AG09319 (cell line): ENCODE data around the gene XRCC3.

Experiments used
- DNase-seq: peaks from one replicate; pipeline ENCODE4 v3.0.0-alpha.2; 2010; ENCODE audit warnings: low read depth; ENCODE audit errors: extremely low read depth
- CTCF ChIP-seq: IDR thresholded peaks from 2 replicates; pipeline ENCODE4 v1.5.1; 2011; ENCODE audit warnings: low read depth, mild to moderate bottlenecking, inconsistent platforms, low read length, moderate library complexity

Gene XRCC3

DNA sequence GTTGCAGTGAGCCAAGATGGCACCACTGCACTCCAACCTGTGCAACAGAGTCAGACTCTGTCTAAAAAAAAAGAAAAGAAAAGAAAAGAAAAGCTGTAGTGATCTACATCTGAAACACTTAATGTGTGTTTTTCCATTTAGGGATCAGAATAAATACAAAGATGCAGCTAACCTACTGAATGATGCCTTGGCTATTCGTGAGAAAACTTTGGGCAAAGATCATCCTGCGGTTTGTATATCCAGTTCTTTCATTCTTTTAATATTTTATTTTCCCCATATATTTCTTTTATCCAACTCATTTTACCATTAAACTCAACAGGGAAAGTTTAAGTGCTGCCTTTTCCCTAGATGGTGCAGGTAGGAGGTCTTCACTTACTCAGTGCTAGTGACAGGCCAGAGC lies 45.9 kb downstream of the XRCC3 start:
- no peak for DNase-seq
- no peak for TF ChIP-seq CTCF

DNA sequence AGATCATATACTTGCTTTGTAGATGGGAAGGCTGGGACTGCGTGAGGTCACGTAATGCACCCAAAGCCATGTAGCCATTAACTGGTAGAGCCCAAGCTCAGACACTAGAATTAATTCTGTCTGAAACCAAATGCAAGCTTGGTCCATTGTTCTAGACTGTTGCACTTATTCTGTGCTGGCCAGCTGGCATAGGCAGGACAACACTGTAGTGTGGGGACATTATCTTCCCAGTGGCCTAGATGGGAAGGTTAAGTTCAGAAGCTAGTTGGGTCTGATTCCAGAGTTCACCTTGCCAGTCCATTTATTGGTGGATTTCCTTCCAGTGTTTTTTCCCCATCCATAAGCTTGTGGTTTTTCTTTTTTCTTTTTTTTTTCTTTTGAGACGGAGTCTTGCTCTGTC lies 47.1 kb downstream of the XRCC3 start:
- no peak for TF ChIP-seq CTCF
- no peak for DNase-seq

- TF ChIP-seq CTCF: no peak
- DNase-seq: no peak
Observed at GRCh38 chr14:103667671-103668070, 47.6 kb downstream of the XRCC3 start.

DNA sequence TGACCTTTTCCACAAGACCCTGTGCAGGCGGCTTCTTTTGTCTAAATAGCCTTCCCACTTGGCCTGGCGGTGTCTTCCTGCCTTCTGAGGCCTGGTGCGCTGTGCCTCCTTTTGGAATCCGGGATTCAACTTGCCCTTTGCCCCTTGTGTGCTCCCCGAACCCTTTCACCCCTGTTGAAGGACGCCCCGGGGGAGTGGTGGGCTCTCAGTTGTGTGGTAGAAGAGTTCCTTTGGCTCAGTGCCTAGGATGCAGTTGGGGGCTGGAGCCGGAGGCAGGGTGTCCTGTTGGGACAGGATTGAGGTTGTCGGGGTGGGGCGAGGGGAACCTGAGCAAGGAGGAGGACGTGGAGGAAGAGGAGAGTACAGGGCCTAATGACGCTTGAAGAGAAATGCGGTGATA lies 51.7 kb downstream of the XRCC3 start:
- TF ChIP-seq CTCF: no peak

DNA sequence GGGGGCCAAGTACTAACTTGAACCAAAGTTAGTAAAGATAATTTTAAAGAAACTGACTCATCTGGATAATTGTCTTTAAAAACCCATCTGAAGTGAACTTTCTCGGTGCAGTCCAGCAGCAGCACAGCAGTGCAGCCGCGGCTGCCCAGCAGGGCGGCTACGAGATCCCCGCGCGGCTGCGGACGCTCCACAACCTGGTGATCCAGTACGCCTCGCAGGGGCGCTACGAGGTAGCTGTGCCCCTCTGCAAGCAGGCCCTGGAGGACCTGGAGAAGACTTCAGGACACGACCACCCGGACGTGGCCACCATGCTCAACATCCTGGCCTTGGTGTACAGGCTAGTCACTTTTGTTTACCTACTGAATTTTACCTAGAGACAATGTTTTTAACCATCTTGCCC lies 52.7 kb downstream of the XRCC3 start:
- DNase-seq: no peak
- no peak for TF ChIP-seq CTCF

More for the DNA sequence above, 51.7 kb downstream of the XRCC3 start:
- no peak for DNase-seq

DNA sequence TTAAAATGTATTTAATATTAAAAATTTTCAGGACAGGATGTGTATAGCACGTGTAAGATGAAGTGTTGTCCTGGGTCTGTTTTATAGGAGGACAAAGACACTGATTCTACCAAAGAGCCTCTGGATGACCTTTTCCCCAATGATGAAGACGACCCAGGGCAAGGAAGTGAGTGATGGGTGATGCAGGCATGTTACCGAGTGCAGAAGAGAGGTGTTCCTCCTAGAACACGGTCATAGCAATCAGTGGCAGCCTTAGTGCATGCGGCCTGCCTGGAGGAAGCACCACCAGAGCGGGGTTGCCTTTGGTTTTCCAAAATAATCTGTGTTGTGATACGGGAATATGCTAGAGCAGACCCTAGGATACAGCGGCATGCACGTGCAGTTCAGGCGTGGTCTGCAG lies 53.2 kb downstream of the XRCC3 start:
- no peak for DNase-seq
- no peak for TF ChIP-seq CTCF

DNA sequence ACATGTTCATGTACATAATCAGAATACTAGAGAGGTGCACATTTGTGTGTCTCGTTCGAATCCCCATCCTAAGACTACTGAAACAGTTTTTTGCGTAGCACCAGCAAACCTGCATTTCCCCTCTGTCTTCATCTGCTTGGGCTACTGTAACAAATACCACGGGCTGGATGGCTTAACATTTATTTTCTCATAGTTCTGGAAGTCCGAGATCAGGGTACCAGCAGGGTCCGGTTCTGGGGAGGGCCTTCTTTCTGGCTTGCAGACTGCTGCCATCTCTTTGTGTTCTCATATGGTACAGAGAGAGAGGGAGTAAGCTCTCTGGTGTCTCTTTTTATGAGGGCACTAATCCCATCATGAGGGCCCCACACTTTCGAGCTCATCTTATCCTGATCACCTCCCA lies 55.6 kb downstream of the XRCC3 start:
- DNase-seq: no peak
- TF ChIP-seq CTCF: no peak
